HCT116 (cell line): ENCODE data around the gene ZNF318. TPM values are rescaled to one million over a fixed set of nuclear protein-coding genes. Genes with fewer than 3 reads are reported as not detected.

ENCODE experiments used
- ATAC-seq: fragments of 200-7000 bp; cut with Tn5 transposase; 2 replicates; pipeline ENCODE4 v1.9.1; 2020; ENCODE audit warnings: mild to moderate bottlenecking, moderate library complexity
- BruUV-seq: library from RNA; stranded (reverse); fragments of 400-500 nt; replicated peaks from 2 replicates; lab custom pipeline; 2021; lab: Mats Ljungman, UMichigan
- CTCF ChIA-PET: fragments of 300-600 bp; sonication (Branson Sonifier 250); formaldehyde crosslinking; loops from one replicate; lab custom pipeline; 2021; ENCODE audit warnings: antibody characterized with exemption; lab: Charles Lee
- POLR2A ChIA-PET: fragments of 300-600, 350-600 bp; sonication (Branson Sonifier 250); formaldehyde crosslinking; loops from one replicate; lab custom pipeline; 2021; ENCODE audit warnings: antibody characterized with exemption; lab: Charles Lee
- RAD21 ChIA-PET, 2 experiments: fragments of 300-600 bp; sonication (Branson Sonifier 250); formaldehyde crosslinking; loops; one replicate each; lab custom pipeline; 2023; ENCODE audit warnings: low total read pairs in 2 of 2; ENCODE audit not compliant: uncharacterized antibody in 2 of 2, unreplicated experiment in 2 of 2, low non-redundant PET in 1 of 2; lab: Charles Lee
- DNase-seq: peaks from one replicate; pipeline ENCODE4 v3.0.0-alpha.2; 2010; ENCODE audit warnings: low read depth, low spot score
- H2AFZ ChIP-seq: fragments of 200-600 bp; shearing (Covaris generic), sonication (generic); 2 replicates; pipeline ENCODE4 v1.6.1; 2017; ENCODE audit warnings: low read depth, mixed run types, mixed read lengths, antibody characterized with exemption, low read length; ENCODE audit not compliant: poor library complexity, severe bottlenecking
- H3K27ac ChIP-seq: 2 replicates; pipeline ENCODE4 v1.5.1; 2012; ENCODE audit warnings: low read depth, low read length
- H3K27me3 ChIP-seq: fragments of 200-600 bp; sonication (generic); 2 replicates; pipeline ENCODE4 v1.6.1; 2016; ENCODE audit warnings: mixed run types, low read length, mixed read lengths; ENCODE audit not compliant: insufficient read depth
- H3K36me3 ChIP-seq, 2 experiments: fragments of 200-500 bp in 1 of 2; fragments of 200-600 bp in 1 of 2; sonication (Bioruptor generic) in 1 of 2; sonication (generic) in 1 of 2; 2 replicates each; pipeline versions ENCODE4 v1.5.1 to v1.6.1; 2014 to 2016; ENCODE audit warnings: low read length in 2 of 2, inconsistent platforms in 1 of 2, mixed read lengths in 1 of 2, mixed run types in 1 of 2; ENCODE audit not compliant: insufficient read depth in 2 of 2, control insufficient read depth in 1 of 2
- H3K4me1 ChIP-seq, 2 experiments: fragments of 200-600 bp in 1 of 2; sonication (generic) in 1 of 2; 2 replicates each; pipeline versions ENCODE4 v1.5.1 to v1.6.1; 2012 to 2017; ENCODE audit warnings: low read length in 2 of 2, inconsistent platforms in 1 of 2, mild to moderate bottlenecking in 1 of 2, mixed read lengths in 1 of 2, mixed run types in 1 of 2, moderate library complexity in 1 of 2; ENCODE audit not compliant: insufficient read depth in 2 of 2, control insufficient read depth in 1 of 2
- H3K4me2 ChIP-seq: fragments of 200-600 bp; sonication (generic); 2 replicates; pipeline ENCODE4 v1.6.1; 2017; ENCODE audit warnings: mixed run types, low read length, mixed read lengths
- H3K4me3 ChIP-seq, 2 experiments: fragments of 200-600 bp in 1 of 2; sonication (generic) in 1 of 2; replicated peaks in 1 of 2; 2 replicates each; pipeline ENCODE4 v1.5.1; 2011 to 2016; ENCODE audit warnings: low read length in 2 of 2, control low read depth in 1 of 2, low read depth in 1 of 2, mild to moderate bottlenecking in 1 of 2, mixed read lengths in 1 of 2, mixed run types in 1 of 2
- H3K79me2 ChIP-seq: fragments of 200-600 bp; sonication (generic); 2 replicates; pipeline ENCODE4 v1.6.1; 2017; ENCODE audit warnings: mild to moderate bottlenecking, mixed run types, low read length, moderate library complexity, mixed read lengths; ENCODE audit not compliant: insufficient read depth
- H3K9ac ChIP-seq: fragments of 200-600 bp; sonication (generic); 2 replicates; pipeline ENCODE4 v1.6.1; 2016; ENCODE audit warnings: low read length, mixed read lengths
- H3K9me2 ChIP-seq: fragments of 200-600 bp; sonication (generic), shearing (Covaris generic); 2 replicates; pipeline ENCODE4 v1.6.1; 2017; ENCODE audit warnings: mixed run types, mild to moderate bottlenecking, moderate library complexity; ENCODE audit not compliant: insufficient read depth
- H3K9me3 ChIP-seq, 2 experiments: fragments of 200-500 bp in 1 of 2; fragments of 200-600 bp in 1 of 2; sonication (Bioruptor generic) in 1 of 2; sonication (generic) in 1 of 2; 2 replicates each; pipeline ENCODE4 v1.6.1; 2014 to 2017; ENCODE audit warnings: low read length in 2 of 2, mixed read lengths in 2 of 2, inconsistent platforms in 1 of 2, low read depth in 1 of 2, mild to moderate bottlenecking in 1 of 2, mixed run types in 1 of 2, moderate library complexity in 1 of 2; ENCODE audit not compliant: control insufficient read depth in 1 of 2, insufficient read depth in 1 of 2
- H4K20me1 ChIP-seq: fragments of 200-600 bp; sonication (generic), shearing (Covaris generic); 2 replicates; pipeline ENCODE4 v1.6.1; 2017; ENCODE audit warnings: mixed run types, mild to moderate bottlenecking, moderate library complexity; ENCODE audit not compliant: insufficient read depth
- CEBPB ChIP-seq: IDR thresholded peaks from 2 replicates; pipeline ENCODE4 v1.6.1; 2012; ENCODE audit warnings: low read depth
- EGR1 ChIP-seq: IDR thresholded peaks from 2 replicates; pipeline ENCODE4 v1.6.1; 2012; ENCODE audit warnings: low read depth
- ELF1 ChIP-seq: IDR thresholded peaks from 2 replicates; pipeline ENCODE4 v1.6.1; 2012; ENCODE audit warnings: low read depth, borderline replicate concordance
- EZH2 ChIP-seq: fragments of 200-600 bp; sonication (generic); IDR thresholded peaks from 2 replicates; pipeline ENCODE4 v1.6.1; 2017; ENCODE audit warnings: antibody characterized with exemption, mixed run types
- EZH2phosphoT487 ChIP-seq: fragments of 200-600 bp; IDR thresholded peaks from 2 replicates; pipeline ENCODE4 v1.6.1; 2018; ENCODE audit warnings: antibody characterized with exemption, borderline replicate concordance
- FOSL1 ChIP-seq: IDR thresholded peaks from 2 replicates; pipeline ENCODE4 v1.6.1; 2012; ENCODE audit warnings: low read depth
- JUND ChIP-seq: IDR thresholded peaks from 2 replicates; pipeline ENCODE4 v1.6.1; 2012
- POLR2AphosphoS5 ChIP-seq: IDR thresholded peaks from 2 replicates; pipeline ENCODE4 v1.6.1; 2011; ENCODE audit warnings: mild to moderate bottlenecking, low read depth, low read length, moderate library complexity
- RAD21 ChIP-seq: IDR thresholded peaks from 2 replicates; pipeline ENCODE4 v1.6.1; 2012; ENCODE audit warnings: low read depth, mild to moderate bottlenecking
- SIN3A ChIP-seq: IDR thresholded peaks from 2 replicates; pipeline ENCODE4 v1.6.1; 2012; ENCODE audit warnings: low read depth
- SP1 ChIP-seq: IDR thresholded peaks from 2 replicates; pipeline ENCODE4 v1.6.1; 2012; ENCODE audit warnings: low read depth
- TCF7L2 ChIP-seq: IDR thresholded peaks from 2 replicates; pipeline ENCODE4 v1.7.0; 2011; ENCODE audit warnings: borderline replicate concordance, inconsistent platforms; ENCODE audit not compliant: insufficient read depth, insufficient read length; ENCODE audit errors: extremely low read depth
- YY1 ChIP-seq: IDR thresholded peaks from 2 replicates; pipeline ENCODE4 v1.6.1; 2011; ENCODE audit warnings: low read length, low read depth, moderate library complexity, mild to moderate bottlenecking; ENCODE audit not compliant: insufficient replicate concordance; ENCODE audit errors: extremely low read depth
- ZNF274 ChIP-seq: fragments of 200-500 bp; sonication (Bioruptor generic); IDR thresholded peaks from 2 replicates; pipeline ENCODE4 v1.6.1; 2014; ENCODE audit warnings: mild to moderate bottlenecking, low read depth, low read length, inconsistent platforms
- intact Hi-C: fragments of 100-400 bp; cut with micrococcal nuclease; formaldehyde crosslinking; loops from 2 replicates; pipeline ENCODE4 v1.10.0; 2022
- total RNA-seq: library from RNA; stranded (reverse); gene quantifications from one replicate; pipeline ENCODE4 v1.2.1, GENCODE V29; 2021; ENCODE audit not compliant: unreplicated experiment
- TF ChIP-seq, protein P1 (sequence below), 3 experiments: fragments of 200-600 bp in 1 of 3; sonication (generic) in 1 of 3; IDR thresholded peaks in 2 of 3; conservative IDR thresholded peaks in 1 of 3; 2 replicates each; pipeline ENCODE4 v1.5.1; 2012 to 2017; ENCODE audit warnings: low read depth in 2 of 3, low read length in 2 of 3, antibody characterized with exemption in 1 of 3, borderline replicate concordance in 1 of 3, control low read depth in 1 of 3, mild to moderate bottlenecking in 1 of 3, mixed read lengths in 1 of 3, mixed run types in 1 of 3, moderate library complexity in 1 of 3; ENCODE audit not compliant: insufficient read depth in 1 of 3
- TF ChIP-seq, protein P2 (sequence below): IDR thresholded peaks from 2 replicates; pipeline ENCODE4 v1.6.1; 2011; ENCODE audit warnings: mild to moderate bottlenecking, low read length, moderate library complexity; ENCODE audit not compliant: insufficient replicate concordance; ENCODE audit errors: extremely low read depth
- TF ChIP-seq, protein P3 (sequence below): IDR thresholded peaks from 2 replicates; pipeline ENCODE4 v1.6.1; 2012; ENCODE audit warnings: low read depth
- TF ChIP-seq, protein P4 (sequence below): IDR thresholded peaks from 2 replicates; pipeline ENCODE4 v1.6.1; 2012

Gene ZNF318
- total RNA-seq, 1 experiment from 2014 or later = 15.2 TPM

DNA sequence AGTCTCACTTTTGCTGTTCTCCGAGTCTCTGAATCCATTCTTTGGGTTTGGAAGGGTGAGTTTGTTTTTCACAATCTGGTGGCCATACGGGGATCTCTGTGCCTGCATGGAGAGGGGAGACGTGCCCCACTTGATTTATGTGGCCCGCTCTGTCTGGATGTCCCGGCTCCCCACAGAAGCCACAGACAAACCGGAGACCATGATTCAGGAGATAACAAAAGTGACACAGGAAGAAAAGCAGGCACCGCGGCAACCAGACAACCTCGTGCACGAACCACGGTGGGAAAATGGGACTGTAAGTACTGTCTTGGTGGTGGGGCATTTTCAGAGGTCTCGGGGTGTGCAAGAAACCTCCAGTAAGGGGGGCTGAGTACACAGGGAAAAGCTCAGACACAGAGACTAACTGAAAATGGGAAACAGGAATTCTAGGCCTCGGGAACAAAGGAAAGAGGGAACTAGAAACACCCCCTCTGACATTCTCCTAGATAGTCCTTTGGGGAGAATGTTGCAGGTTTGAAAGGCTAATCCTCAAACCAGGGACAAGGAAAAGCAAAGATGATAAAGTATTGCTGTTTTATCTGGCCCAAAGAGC, 22.1 kb upstream of the ZNF318 start:
- no TSS peak for BruUV-seq
- Histone ChIP-seq H3K36me3 (no peaks in the 10 kb centered on the region), H3K4me2 (no peak overlapping the region), H4K20me1 (no peaks in the 10 kb centered on the region), H3K4me3 (no peak overlapping the region), H3K27ac (no peak overlapping the region), H3K4me1 (peaks cover 0 to 5% of the 10 kb centered on the region in 2 experiments; a peak in 1 of 4 replicates), H3K9me3 (no peaks in the 10 kb centered on the region), H3K9ac (no peak overlapping the region), H3K79me2 (no peaks in the 10 kb centered on the region), H2AFZ (no peak overlapping the region), H3K27me3 (peaks cover 3% of the 10 kb centered on the region; the same call in 1 of the 2 replicates), H3K9me2 (no peaks in the 10 kb centered on the region)
- intact Hi-C loops = no loop called here
- ATAC-seq (no peak), DNase-seq (no peak)
- ChIA-PET RAD21 (no interaction called here), CTCF (interaction anchor here (0.9 kb wide), 1 partner anchor 66 kb away, joined by 5 read pairs; no protein-coding TSS in a partner anchor), POLR2A (no interaction called here)
- TF ChIP-seq ZNF274 (no peak), EZH2 (no peak), YY1 (no peak), JUND (no peak), EZH2phosphoT487 (no peak), SP1 (no peak), SIN3A (no peak), FOSL1 (no peak), RAD21 (no peak), POLR2AphosphoS5 (no peak), EGR1 (no peak), TCF7L2 (no peak), ELF1 (no peak), CEBPB (no peak)
- TF ChIP-seq, protein P1, sequence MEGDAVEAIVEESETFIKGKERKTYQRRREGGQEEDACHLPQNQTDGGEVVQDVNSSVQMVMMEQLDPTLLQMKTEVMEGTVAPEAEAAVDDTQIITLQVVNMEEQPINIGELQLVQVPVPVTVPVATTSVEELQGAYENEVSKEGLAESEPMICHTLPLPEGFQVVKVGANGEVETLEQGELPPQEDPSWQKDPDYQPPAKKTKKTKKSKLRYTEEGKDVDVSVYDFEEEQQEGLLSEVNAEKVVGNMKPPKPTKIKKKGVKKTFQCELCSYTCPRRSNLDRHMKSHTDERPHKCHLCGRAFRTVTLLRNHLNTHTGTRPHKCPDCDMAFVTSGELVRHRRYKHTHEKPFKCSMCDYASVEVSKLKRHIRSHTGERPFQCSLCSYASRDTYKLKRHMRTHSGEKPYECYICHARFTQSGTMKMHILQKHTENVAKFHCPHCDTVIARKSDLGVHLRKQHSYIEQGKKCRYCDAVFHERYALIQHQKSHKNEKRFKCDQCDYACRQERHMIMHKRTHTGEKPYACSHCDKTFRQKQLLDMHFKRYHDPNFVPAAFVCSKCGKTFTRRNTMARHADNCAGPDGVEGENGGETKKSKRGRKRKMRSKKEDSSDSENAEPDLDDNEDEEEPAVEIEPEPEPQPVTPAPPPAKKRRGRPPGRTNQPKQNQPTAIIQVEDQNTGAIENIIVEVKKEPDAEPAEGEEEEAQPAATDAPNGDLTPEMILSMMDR (IDR thresholded peaks at IDR 0.05 in 2 of 3, conservative IDR thresholded peaks at IDR 0.05 in 1 of 3; ENCODE audit: borderline replicate concordance in 1 of 3, insufficient read depth in 1 of 3, low read depth in 2 of 3, low read length in 2 of 3) = no peak
- TF ChIP-seq, protein P2, sequence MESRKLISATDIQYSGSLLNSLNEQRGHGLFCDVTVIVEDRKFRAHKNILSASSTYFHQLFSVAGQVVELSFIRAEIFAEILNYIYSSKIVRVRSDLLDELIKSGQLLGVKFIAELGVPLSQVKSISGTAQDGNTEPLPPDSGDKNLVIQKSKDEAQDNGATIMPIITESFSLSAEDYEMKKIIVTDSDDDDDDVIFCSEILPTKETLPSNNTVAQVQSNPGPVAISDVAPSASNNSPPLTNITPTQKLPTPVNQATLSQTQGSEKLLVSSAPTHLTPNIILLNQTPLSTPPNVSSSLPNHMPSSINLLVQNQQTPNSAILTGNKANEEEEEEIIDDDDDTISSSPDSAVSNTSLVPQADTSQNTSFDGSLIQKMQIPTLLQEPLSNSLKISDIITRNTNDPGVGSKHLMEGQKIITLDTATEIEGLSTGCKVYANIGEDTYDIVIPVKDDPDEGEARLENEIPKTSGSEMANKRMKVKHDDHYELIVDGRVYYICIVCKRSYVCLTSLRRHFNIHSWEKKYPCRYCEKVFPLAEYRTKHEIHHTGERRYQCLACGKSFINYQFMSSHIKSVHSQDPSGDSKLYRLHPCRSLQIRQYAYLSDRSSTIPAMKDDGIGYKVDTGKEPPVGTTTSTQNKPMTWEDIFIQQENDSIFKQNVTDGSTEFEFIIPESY = no peak
- TF ChIP-seq, protein P3, sequence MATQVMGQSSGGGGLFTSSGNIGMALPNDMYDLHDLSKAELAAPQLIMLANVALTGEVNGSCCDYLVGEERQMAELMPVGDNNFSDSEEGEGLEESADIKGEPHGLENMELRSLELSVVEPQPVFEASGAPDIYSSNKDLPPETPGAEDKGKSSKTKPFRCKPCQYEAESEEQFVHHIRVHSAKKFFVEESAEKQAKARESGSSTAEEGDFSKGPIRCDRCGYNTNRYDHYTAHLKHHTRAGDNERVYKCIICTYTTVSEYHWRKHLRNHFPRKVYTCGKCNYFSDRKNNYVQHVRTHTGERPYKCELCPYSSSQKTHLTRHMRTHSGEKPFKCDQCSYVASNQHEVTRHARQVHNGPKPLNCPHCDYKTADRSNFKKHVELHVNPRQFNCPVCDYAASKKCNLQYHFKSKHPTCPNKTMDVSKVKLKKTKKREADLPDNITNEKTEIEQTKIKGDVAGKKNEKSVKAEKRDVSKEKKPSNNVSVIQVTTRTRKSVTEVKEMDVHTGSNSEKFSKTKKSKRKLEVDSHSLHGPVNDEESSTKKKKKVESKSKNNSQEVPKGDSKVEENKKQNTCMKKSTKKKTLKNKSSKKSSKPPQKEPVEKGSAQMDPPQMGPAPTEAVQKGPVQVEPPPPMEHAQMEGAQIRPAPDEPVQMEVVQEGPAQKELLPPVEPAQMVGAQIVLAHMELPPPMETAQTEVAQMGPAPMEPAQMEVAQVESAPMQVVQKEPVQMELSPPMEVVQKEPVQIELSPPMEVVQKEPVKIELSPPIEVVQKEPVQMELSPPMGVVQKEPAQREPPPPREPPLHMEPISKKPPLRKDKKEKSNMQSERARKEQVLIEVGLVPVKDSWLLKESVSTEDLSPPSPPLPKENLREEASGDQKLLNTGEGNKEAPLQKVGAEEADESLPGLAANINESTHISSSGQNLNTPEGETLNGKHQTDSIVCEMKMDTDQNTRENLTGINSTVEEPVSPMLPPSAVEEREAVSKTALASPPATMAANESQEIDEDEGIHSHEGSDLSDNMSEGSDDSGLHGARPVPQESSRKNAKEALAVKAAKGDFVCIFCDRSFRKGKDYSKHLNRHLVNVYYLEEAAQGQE = no peak
- TF ChIP-seq, protein P4, sequence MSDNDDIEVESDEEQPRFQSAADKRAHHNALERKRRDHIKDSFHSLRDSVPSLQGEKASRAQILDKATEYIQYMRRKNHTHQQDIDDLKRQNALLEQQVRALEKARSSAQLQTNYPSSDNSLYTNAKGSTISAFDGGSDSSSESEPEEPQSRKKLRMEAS = no peak
